GM19025 (cell line): Measurements from ENCODE around the gene CRISPLD2.

Experiments
- ATAC-seq: cut with Tn5 transposase; IDR thresholded peaks from one replicate; pipeline ENCODE4 v1.9.1; 2021; ENCODE audit warnings: mild to moderate bottlenecking, low read depth, moderate library complexity; ENCODE audit not compliant: unreplicated experiment

CRISPLD2 gene

DNA sequence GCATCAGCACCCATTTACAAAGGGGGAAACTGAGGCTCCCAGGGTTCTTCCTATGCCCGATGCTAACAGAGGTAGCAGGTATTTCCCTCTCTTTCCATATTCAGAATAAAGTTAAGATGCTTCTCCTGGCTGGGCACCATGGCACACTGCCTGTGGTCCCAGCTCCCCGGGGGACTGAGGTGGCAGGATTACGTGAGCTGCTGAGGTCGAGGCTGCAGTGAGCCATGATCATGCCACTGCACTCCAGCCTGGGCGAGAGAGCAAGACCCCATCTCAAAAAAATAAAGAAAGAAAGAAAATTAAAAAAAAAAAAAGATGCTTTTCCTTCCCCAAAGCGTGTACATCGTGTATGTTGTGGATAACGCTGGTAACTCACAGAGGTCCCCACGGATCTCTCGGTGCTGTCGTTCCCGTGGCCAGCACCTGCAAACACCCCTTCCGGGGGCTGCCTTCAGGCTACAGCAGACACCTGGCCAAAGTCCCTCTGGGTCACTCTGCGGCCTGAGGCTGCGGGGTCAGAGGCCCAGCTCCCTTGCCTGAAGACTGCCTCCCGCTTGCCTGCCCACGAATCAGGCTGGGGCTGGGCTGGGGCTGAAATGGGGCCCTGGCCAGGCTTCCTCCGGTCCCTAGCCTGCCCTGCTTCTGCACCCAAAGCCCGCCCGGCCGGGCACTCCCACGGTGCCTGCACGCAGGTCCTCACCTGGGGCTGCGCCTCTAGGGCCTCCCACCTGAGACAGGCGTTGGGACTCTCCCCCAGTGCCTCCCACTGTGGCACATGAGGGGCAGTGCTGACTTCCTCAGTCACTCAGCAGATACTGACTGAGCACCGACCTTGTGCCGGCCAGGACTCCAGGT, 128.4 kb downstream of the CRISPLD2 start:
- no peak for ATAC-seq

DNA sequence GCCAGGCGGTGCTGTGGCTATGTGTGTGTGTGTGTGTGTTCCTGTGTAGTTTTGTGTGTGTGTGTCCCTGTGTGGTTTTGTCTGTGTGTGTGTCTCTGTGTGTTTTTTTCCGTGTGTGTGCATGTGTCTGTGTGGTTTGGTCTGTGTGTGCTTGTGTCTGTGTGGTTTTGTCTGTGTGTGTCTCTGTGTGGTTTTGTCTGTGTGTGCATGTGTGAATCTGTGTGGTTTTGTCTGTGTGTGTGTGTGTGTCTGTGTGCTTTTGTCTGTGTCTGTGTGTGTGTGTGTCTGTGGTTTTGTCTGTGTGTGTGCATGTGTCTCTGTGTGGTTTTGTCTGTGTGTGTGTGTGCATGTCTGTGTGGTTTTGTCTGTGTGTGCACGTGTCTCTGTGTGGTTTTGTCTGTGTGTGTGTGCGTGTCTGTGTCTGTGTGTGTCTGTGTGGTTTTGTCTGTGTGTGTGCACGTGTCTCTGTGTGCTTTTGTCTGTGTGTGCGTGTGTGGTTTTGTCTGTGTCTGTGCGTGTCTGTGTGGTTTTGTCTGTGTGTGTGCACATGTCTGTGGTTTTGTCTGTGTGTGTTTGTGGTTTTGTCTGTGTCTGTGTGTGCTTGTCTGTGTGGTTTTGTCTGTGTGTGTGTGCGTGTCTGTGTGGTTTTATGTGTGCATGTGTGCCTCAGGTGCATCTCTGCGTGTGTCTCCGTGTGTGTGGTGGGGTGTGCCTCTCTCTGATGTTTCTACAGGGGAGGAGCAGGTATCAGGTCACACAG, 129.2 kb downstream of the CRISPLD2 start:
- ATAC-seq = no peak

- ATAC-seq = no peak
Observed at GRCh38 chr16:84949772-84950436, 130.1 kb downstream of the CRISPLD2 start.

DNA sequence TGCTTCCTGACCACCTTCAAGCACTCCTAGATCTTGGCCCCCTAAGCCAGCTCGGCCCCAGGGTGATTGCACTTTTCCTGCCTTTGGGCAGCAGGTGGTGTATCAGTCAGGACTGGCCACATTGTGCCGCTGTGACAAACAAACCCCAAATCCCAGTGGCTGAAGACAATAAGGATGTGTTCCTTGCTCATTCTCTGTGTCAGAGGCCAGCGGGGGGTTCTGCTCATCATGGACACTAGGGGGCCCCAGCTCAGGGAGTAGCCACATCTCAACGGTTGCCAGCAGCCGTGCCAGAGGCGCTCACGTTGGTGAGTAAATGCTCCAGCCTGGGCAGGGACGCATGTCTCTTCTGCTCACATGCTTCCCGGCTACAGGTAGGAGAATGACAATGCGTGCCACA, 131.1 kb downstream of the CRISPLD2 start:
- no peak for ATAC-seq

DNA sequence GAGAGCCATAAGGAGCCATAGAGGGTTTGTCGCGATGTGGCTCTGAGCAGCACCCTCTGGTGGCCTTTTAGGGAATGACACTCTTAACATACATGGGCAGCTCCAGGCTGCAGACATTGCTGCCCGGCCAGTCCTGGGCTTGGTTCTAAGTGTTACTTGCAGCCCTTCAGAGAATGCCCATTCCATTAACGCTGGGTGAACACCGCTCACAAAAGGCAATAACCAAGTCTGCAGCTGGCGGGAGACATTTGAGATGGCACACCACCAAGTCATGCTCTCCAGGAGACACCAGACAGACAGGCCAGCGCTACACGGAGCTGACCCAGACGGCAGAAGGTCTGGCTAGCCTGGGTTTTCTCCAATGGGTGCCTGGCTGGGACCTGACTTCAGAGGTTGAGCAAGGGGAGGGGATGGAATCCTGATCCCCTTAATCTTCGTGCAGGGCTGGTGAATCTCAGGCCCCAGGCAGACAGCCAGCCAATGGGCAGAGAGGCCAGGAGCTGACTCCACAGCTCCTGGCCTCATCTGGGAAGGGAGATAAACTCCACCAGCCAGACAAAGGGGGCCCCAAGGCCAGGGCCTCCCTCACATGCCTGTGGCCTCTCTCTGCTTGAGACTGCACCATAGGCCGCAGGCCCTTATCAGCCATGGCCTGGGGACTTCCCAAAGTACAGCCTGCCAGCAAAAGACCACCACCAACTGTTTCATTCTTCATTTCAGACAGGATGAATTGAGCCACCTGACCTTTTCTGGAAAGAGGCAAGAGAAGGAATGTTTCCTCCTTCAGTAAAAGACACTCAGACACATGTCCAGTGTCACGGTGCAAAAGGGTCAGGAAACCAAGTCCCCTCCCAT, 132.8 kb downstream of the CRISPLD2 start:
- no peak for ATAC-seq

DNA sequence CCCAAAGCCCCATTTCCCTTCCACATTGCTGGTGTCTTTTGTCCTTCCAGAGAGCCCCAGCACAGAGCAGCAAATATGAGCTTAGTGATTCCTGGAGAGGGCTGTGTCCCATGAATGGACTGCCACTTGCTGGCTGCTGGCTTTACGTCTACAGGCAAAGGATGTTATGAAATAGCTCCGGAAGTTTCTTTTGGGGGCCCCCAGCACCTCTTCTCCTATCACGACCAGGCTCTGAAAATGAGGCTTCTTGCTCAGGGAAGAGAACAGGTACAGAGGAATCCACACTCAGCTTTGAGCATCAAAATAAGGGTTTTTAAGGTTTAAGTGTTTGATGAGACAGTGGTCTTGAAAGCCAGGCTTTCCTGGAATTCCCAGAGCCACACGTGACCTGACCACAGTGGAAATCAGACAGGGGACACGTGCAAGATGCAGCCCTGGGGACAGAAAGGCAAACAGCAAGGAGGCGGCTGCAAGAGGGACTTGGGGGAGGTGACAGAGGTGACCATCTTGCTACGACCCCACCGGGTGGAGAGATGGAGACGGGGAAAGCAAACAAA, 133.5 kb downstream of the CRISPLD2 start:
- no peak for ATAC-seq

- ATAC-seq = no peak
Observed at GRCh38 chr16:84955427-84955826, 135.6 kb downstream of the CRISPLD2 start.

DNA sequence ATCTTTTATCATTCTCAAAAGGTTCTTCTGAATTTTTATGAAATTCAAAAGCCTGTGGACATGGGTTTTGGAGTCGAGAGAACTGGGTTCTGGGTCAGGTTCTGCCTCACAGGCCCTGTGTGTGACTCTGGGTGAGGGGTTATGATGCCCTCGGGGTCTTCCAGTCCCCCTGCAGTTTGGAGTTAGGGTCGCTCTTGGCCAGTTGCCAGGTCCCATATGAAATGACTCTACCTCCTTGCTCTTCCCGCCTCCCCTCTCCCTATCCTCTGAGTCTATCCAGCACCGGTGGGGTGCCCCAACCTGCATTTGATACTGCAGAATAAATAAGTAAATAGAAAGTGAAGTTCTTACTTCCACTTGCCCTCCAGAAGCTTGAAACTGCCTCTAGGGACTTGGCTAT, 137.4 kb downstream of the CRISPLD2 start:
- ATAC-seq = no peak

- no peak for ATAC-seq
Observed at GRCh38 chr16:84957792-84958191, 138.0 kb downstream of the CRISPLD2 start.
